ENCODE results near the gene ADA.
A peak's percentile ranks its signal among the peaks of the same experiment; 100 is the strongest.

ADA gene

DNA sequence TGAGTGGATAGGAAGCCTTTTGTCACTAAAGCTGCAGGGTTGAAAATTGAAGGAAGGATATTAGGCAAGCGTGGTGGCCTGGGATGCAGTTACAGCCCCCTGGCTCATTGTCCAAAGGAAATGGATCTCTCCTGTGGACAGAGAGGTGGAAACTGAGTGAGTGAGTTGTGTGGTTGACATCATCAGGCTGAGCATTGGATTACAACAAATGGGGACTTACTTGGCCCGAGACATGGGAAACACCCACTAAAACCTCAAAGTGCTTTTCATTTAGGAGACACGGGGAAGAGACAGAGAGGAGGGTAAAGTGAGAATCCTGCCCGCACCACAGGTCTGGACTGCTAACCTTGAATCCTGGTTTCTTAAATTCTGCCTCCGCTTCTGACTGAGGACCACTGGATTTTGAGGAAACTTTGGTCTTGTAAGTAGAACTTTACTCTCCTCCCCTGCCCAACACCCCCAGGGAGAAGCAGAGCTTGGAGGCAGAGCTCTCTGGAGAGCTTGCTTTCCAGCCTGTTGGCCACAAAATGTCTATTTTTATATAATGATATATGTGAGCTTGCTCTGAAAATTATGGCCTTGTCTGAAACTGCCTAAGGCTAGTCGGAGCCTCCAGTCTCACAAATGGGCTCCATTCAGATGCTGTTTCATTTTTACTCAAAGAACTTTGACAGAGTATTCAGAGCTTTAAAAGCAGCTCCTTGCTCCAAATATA, 69.0 kb downstream of the ADA start, which contains the start of gene PKIG:
TSS of gene PKIG (plus strand) at position 269 of the 715 bp plus-strand sequence. CDS start 31,978 bp downstream, outside the sequence.
- in situ Hi-C loops (cut with HindIII; ENCODE audit: low sequenced_read_pairs): no loop called here
- TF ChIP-seq CTCF (IDR thresholded peaks at IDR 0.05; ENCODE audit: low read depth, low read length, missing control alignments): no peak
- peak within 1 kb of the TSS; percentile 22 for H3K4me3 ChIP-seq (ENCODE audit: low read depth, low read length)
- no peak for DNase-seq (ENCODE audit: low read depth)

- no peak for DNase-seq (ENCODE audit: low read depth)
- no peak for TF ChIP-seq CTCF (IDR thresholded peaks at IDR 0.05; ENCODE audit: low read depth, low read length, missing control alignments)
- in situ Hi-C loops (cut with HindIII; ENCODE audit: low sequenced_read_pairs): no loop called here
- no peak overlapping the region for H3K4me3 ChIP-seq (ENCODE audit: low read depth, low read length)
Measured at GRCh38 chr20:44581515-44581914, 70.0 kb downstream of the ADA start.

GRCh38 chr20:44580581-44581268, 70.8 kb downstream of the ADA start:
- in situ Hi-C loops (cut with HindIII; ENCODE audit: low sequenced_read_pairs): no loop called here
- no peak for TF ChIP-seq CTCF (IDR thresholded peaks at IDR 0.05; ENCODE audit: low read depth, low read length, missing control alignments)
- no peak for DNase-seq (ENCODE audit: low read depth)
- no peak overlapping the region for H3K4me3 ChIP-seq (ENCODE audit: low read depth, low read length)

GRCh38 chr20:44579313-44580081, 72.0 kb downstream of the ADA start:
- no peak overlapping the region for H3K4me3 ChIP-seq (ENCODE audit: low read depth, low read length)
- no peak for DNase-seq (ENCODE audit: low read depth)
- in situ Hi-C loops (cut with HindIII; ENCODE audit: low sequenced_read_pairs): no loop called here
- no peak for TF ChIP-seq CTCF (IDR thresholded peaks at IDR 0.05; ENCODE audit: low read depth, low read length, missing control alignments)

- no peak for DNase-seq (ENCODE audit: low read depth)
- peak; percentile 52 for TF ChIP-seq CTCF (IDR thresholded peaks at IDR 0.05; ENCODE audit: low read depth, low read length, missing control alignments)
- H3K4me3 ChIP-seq (ENCODE audit: low read depth, low read length): no peak overlapping the region
- in situ Hi-C loops (cut with HindIII; ENCODE audit: low sequenced_read_pairs): no loop called here
Measured at GRCh38 chr20:44576297-44576696, 75.2 kb downstream of the ADA start.

- in situ Hi-C loops (cut with HindIII; ENCODE audit: low sequenced_read_pairs): no loop called here
- TF ChIP-seq CTCF (IDR thresholded peaks at IDR 0.05; ENCODE audit: low read depth, low read length, missing control alignments): no peak
- DNase-seq (ENCODE audit: low read depth): no peak
- H3K4me3 ChIP-seq (ENCODE audit: low read depth, low read length): no peak overlapping the region
Measured at GRCh38 chr20:44574372-44574771, 77.1 kb downstream of the ADA start.

Data from astrocyte of the cerebellum (primary cell).